OCI-LY1 (cell line): ENCODE results near the gene NME3.

Experiments
- H2AFZ ChIP-seq: fragments of 200-600 bp; sonication (generic), shearing (Covaris generic); 2 replicates; pipeline ENCODE4 v1.6.0; 2014; ENCODE audit warnings: antibody characterized with exemption, mild to moderate bottlenecking, low read length
- H3F3A ChIP-seq: fragments of 200-600 bp; sonication (generic), shearing (Covaris generic); 2 replicates; pipeline ENCODE4 v1.6.0; 2014; ENCODE audit warnings: mild to moderate bottlenecking, antibody characterized with exemption, low read length, moderate library complexity; ENCODE audit not compliant: insufficient read depth
- H3K27ac ChIP-seq: fragments of 200-600 bp; sonication (generic); 2 replicates; pipeline ENCODE4 v1.5.1; 2014; ENCODE audit warnings: low read length, mixed run types, mild to moderate bottlenecking, low read depth; ENCODE audit not compliant: poor library complexity, severe bottlenecking
- H3K27me3 ChIP-seq: fragments of 200-600 bp; sonication (generic); 2 replicates; pipeline ENCODE4 v1.6.0; 2014; ENCODE audit warnings: antibody characterized with exemption, mild to moderate bottlenecking, low read length, moderate library complexity; ENCODE audit not compliant: insufficient read depth
- H3K36me3 ChIP-seq: fragments of 200-600 bp; sonication (generic); 2 replicates; pipeline ENCODE4 v1.6.1; 2014; ENCODE audit warnings: mild to moderate bottlenecking, antibody characterized with exemption, low read length, moderate library complexity, mixed read lengths; ENCODE audit not compliant: insufficient read depth
- H3K4me1 ChIP-seq: fragments of 200-600 bp; sonication (generic); 2 replicates; pipeline ENCODE4 v1.5.1; 2014; ENCODE audit warnings: mild to moderate bottlenecking, low read length, moderate library complexity; ENCODE audit not compliant: insufficient read depth, severe bottlenecking
- H3K4me2 ChIP-seq: fragments of 200-600 bp; sonication (generic), shearing (Covaris generic); 2 replicates; pipeline ENCODE4 v1.6.1; 2014; ENCODE audit warnings: low read length
- H3K4me3 ChIP-seq: fragments of 200-600 bp; sonication (generic); 2 replicates; pipeline ENCODE4 v1.5.1; 2014; ENCODE audit warnings: low read length, low read depth, mild to moderate bottlenecking, mixed read lengths; ENCODE audit not compliant: poor library complexity, severe bottlenecking
- H3K79me2 ChIP-seq: fragments of 200-600 bp; shearing (Covaris generic); 2 replicates; pipeline ENCODE4 v1.6.1; 2016; ENCODE audit warnings: mixed run types, low read length, mixed read lengths; ENCODE audit not compliant: insufficient read depth
- H3K9ac ChIP-seq: fragments of 200-600 bp; sonication (generic), shearing (Covaris generic); 2 replicates; pipeline ENCODE4 v1.6.1; 2014; ENCODE audit warnings: mild to moderate bottlenecking, low read length, mixed read lengths
- H3K9me2 ChIP-seq: fragments of 200-600 bp; sonication (generic), shearing (Covaris generic); 2 replicates; pipeline ENCODE4 v1.6.1; 2014; ENCODE audit warnings: low read depth, mild to moderate bottlenecking, low read length, mixed read lengths
- H3K9me3 ChIP-seq: fragments of 200-600 bp; shearing (Covaris generic); 2 replicates; pipeline ENCODE4 v1.6.1; 2014; ENCODE audit warnings: low read length, mixed read lengths
- H4K20me1 ChIP-seq: fragments of 200-600 bp; sonication (generic), shearing (Covaris generic); 2 replicates; pipeline ENCODE4 v1.6.0; 2016; ENCODE audit warnings: mild to moderate bottlenecking, low read length; ENCODE audit not compliant: insufficient read depth
- EZH2 ChIP-seq: fragments of 200-600 bp; sonication (generic), shearing (Covaris generic); IDR thresholded peaks from 2 replicates; pipeline ENCODE4 v1.8.0; 2017; ENCODE audit warnings: borderline replicate concordance, mixed run types, mild to moderate bottlenecking, antibody characterized with exemption, low read length, moderate library complexity, mixed read lengths
- TF ChIP-seq, protein P1 (sequence below): fragments of 200-600 bp; sonication (generic), shearing (Covaris generic); IDR thresholded peaks from 2 replicates; pipeline ENCODE4 v1.5.1; 2017; ENCODE audit warnings: mild to moderate bottlenecking, antibody characterized with exemption, low read length, moderate library complexity, mixed read lengths

Gene NME3

DNA sequence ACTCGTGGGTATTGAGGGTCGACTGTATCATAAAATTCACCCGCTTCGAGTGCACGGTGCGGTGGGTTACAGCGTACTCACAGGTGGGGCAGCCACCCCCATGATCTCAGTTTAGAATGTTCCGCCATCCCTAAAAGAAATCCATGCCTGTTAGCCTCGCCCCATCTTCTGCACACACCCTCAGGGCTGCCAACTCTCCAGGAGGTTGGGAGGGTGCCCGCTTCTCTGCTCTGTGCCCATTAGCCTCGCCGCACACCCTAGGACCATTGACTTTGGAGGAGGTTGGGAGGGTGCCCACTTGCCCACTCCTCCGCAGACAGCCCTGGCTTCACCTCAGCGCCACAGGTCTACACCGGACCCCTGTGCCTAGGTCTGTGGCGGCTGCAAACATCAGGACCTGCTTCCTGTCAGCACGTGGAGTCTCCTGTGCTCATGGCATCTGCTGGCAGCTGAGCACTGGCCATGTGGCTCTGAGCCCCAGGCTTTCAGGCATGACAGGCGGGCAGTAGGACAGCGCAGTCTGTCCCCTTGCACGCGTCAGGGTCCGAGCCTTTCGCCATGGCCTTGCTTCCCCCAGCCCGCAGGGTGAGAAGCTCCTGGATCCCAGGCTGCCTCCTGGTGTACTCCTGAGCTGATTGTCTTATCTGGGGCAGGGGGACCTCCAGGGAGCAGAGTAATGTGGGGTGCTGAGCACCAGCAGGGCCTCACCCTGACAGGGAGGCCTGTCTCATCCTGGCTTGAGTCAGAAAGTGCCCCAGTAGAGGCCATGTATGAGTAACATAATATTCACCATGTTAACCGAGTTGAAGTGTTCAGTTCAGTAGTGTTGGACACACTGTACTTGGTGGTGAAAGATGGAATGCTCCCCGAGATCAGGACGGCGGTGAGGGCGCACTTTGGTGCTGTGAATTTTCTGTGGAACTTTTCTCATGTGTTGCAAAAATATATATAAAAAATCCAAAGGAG, 21.9 kb downstream of the NME3 start:
- Histone ChIP-seq H2AFZ (no peak overlapping the region), H3K4me1 (no peaks in the 10 kb centered on the region), H3K4me3 (no peak overlapping the region), H3K9me3 (no peaks in the 10 kb centered on the region), H3K9ac (no peak overlapping the region), H3K9me2 (no peaks in the 10 kb centered on the region), H3K27me3 (no peaks in the 10 kb centered on the region), H3K79me2 (no peaks in the 10 kb centered on the region), H4K20me1 (no peaks in the 10 kb centered on the region), H3K36me3 (peaks cover 60% of the 10 kb centered on the region), H3F3A (no peaks in the 10 kb centered on the region), H3K4me2 (no peak overlapping the region), H3K27ac (no peak overlapping the region)
- TF ChIP-seq EZH2: no peak
- TF ChIP-seq, protein P1, sequence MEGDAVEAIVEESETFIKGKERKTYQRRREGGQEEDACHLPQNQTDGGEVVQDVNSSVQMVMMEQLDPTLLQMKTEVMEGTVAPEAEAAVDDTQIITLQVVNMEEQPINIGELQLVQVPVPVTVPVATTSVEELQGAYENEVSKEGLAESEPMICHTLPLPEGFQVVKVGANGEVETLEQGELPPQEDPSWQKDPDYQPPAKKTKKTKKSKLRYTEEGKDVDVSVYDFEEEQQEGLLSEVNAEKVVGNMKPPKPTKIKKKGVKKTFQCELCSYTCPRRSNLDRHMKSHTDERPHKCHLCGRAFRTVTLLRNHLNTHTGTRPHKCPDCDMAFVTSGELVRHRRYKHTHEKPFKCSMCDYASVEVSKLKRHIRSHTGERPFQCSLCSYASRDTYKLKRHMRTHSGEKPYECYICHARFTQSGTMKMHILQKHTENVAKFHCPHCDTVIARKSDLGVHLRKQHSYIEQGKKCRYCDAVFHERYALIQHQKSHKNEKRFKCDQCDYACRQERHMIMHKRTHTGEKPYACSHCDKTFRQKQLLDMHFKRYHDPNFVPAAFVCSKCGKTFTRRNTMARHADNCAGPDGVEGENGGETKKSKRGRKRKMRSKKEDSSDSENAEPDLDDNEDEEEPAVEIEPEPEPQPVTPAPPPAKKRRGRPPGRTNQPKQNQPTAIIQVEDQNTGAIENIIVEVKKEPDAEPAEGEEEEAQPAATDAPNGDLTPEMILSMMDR: no peak

DNA sequence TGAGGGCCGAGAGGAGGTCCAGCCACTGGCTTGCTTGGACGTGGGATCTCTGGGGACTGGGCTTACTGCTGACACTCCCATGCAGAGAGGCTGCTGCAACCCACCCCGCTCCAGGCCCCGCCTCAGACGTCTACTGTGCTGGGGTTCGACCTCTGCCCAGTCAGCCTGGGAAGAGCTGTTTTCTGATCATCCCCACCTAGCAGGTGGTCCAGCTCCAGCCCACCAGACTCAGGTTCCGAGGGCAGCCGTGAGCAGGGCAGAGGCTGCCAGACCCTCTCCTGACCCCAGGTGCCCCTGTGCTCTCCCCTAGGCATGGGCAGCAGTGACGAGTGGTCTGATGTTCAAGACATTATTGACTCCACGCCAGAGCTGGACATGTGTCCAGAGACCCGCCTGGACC, 23.4 kb downstream of the NME3 start:
- Histone ChIP-seq H3K36me3 (peaks cover 67% of the 10 kb centered on the region), H3K79me2 (no peaks in the 10 kb centered on the region), H3K4me3 (no peak overlapping the region), H3K9me2 (no peaks in the 10 kb centered on the region), H4K20me1 (no peaks in the 10 kb centered on the region), H3K9ac (no peak overlapping the region), H3K27ac (no peak overlapping the region), H3K27me3 (no peaks in the 10 kb centered on the region), H2AFZ (no peak overlapping the region), H3F3A (no peaks in the 10 kb centered on the region), H3K9me3 (no peaks in the 10 kb centered on the region), H3K4me2 (no peak overlapping the region), H3K4me1 (no peaks in the 10 kb centered on the region)
- TF ChIP-seq, protein P1: no peak
- TF ChIP-seq EZH2: no peak

DNA sequence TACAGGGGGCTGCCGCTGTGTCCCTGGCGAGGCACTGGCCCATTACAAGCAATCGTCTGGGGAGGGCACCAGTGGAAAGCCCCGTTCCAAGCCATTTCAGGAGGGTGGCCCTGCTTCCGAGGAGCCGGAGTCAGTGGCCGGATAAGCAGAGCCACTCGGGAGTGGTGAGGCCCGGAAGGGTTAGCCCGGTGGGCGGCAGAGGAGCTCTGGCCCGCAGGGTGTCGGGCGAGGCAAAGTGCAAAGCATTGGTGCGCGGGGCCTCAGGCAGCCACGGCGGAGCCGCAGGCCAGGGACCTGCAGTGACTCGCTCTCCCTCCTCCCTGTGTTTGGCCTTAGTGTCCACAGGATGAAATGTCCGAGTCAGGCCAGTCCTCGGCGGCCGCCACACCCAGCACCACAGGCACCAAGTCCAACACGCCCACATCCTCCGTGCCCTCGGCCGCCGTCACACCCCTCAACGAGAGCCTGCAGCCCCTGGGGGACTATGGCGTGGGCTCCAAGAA, 24.6 kb downstream of the NME3 start:
- no peaks in the 10 kb centered on the region for H3K27me3 ChIP-seq
- no peaks in the 10 kb centered on the region for H3K9me2 ChIP-seq
- no peaks in the 10 kb centered on the region for H4K20me1 ChIP-seq
- no peak overlapping the region for H3K4me2 ChIP-seq
- H3K9ac ChIP-seq: no peak overlapping the region
- H3K27ac ChIP-seq: no peak overlapping the region
- H3F3A ChIP-seq: no peaks in the 10 kb centered on the region
- no peaks in the 10 kb centered on the region for H3K9me3 ChIP-seq
- H3K4me3 ChIP-seq: no peak overlapping the region
- H3K79me2 ChIP-seq: no peaks in the 10 kb centered on the region
- H3K4me1 ChIP-seq: no peaks in the 10 kb centered on the region
- peaks cover 57% of the 10 kb centered on the region for H3K36me3 ChIP-seq
- TF ChIP-seq EZH2: no peak
- no peak overlapping the region for H2AFZ ChIP-seq
